ENCODE data around the gene EME1. TPM values are rescaled to one million over a fixed set of nuclear protein-coding genes. Genes with fewer than 3 reads are reported as not detected.
A peak's percentile ranks its signal among the peaks of the same experiment; 100 is the strongest.
"Not testable (repeated sequence)": the region's sequence is repeated elsewhere in the genome, so short reads cannot be mapped to it uniquely, and the experiment has no call there.

Gene EME1, protein sequence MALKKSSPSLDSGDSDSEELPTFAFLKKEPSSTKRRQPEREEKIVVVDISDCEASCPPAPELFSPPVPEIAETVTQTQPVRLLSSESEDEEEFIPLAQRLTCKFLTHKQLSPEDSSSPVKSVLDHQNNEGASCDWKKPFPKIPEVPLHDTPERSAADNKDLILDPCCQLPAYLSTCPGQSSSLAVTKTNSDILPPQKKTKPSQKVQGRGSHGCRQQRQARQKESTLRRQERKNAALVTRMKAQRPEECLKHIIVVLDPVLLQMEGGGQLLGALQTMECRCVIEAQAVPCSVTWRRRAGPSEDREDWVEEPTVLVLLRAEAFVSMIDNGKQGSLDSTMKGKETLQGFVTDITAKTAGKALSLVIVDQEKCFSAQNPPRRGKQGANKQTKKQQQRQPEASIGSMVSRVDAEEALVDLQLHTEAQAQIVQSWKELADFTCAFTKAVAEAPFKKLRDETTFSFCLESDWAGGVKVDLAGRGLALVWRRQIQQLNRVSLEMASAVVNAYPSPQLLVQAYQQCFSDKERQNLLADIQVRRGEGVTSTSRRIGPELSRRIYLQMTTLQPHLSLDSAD
- total RNA-seq = 1.3 and 2.6 TPM in 2 replicates

DNA sequence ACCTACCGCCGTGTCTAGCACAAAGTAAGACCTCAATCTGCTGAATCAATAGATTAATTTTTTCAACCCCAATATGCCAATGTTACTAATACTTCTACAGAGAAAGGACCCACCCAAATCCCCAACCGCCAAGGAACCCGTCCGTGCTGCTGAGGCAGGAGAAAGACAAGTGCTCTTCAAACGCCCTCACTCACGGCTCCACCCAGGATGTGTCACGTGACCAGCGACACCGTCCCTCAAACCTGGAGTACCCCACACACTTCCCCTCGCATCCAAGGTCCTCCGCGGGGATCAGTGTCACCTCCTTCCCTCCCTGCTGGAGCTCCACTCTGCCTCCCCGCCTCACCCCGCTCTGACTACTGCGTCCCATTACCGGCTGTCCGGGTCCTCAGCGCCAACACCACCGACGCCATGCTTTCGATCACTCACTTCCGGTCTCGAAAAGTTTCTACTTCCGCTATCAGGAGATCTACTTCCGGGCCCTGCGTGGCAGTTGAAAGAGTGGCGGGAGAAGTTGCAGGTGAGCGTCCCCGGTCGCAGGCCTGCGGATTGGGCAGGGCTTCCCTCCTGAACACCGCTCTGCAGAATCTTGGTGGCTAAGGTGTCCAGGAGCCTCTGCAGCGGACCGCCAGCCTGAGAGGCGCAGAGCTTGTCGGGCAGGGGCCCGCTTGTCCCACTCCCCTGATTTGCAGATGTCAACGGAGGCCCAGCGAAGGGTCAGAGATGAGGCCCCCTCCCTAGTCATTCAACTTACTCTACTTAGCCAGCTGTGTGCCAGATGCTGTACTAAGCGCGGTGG, at the start of gene EME1, which contains the start of gene MRPL27:
EME1 (plus strand) TSS at position 472 of the 799 bp plus-strand sequence. CDS start 1,980 bp downstream, outside the sequence.
MRPL27 (minus strand) TSS at position 427 of the 799 bp plus-strand sequence; CDS start at position 413, 14 bp downstream.
- DNase-seq (ENCODE audit: low read depth in 2 of 2) = peak; percentile 73 to 86

DNA sequence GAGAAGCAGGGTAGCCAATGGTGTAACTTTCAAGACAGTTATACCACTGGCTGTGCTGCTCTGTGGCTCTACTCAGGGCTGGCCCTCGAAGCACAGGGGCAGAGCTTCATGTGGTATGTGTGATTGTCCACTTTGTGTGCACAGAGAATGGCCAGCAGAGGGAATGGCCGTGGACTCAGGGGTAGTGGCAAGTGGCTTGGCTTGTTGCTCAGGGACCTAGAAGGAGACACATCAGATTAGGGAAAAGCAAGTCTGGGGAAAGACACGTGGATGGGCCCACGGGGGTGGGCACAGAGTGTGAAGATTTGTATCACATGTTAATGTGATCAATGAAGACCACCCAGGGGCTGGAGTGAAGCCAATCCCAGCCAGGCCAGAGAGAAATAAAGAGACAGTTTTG, 47.1 kb upstream of the EME1 start:
- DNase-seq (ENCODE audit: low read depth in 2 of 2) = no peak

DNA sequence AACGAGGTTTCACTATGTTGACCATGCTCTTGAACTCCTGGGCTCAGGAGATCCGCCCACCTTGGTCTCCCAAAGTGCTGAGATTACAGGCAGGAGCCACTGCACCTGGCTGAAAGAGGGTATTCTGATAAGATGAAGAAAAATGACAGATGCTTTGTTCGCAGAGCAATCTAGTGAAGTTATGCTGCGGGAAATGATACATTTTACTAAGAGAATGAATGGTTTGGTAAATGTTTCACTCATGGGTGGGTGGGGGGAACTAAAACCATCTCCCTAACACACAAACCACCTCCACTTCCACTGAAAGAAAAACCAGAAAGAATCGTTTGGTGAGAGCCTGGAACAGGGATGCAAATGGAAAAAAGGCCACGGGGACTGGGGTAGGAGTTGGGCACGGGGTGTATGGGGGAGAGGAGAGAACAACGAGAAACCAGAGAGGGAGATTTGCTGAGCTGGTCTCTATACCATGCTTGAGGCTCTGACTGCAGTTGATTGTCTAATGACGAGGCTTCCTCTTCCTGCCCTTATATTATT, 46.1 kb upstream of the EME1 start:
- DNase-seq (ENCODE audit: low read depth in 2 of 2) = no peak

DNA sequence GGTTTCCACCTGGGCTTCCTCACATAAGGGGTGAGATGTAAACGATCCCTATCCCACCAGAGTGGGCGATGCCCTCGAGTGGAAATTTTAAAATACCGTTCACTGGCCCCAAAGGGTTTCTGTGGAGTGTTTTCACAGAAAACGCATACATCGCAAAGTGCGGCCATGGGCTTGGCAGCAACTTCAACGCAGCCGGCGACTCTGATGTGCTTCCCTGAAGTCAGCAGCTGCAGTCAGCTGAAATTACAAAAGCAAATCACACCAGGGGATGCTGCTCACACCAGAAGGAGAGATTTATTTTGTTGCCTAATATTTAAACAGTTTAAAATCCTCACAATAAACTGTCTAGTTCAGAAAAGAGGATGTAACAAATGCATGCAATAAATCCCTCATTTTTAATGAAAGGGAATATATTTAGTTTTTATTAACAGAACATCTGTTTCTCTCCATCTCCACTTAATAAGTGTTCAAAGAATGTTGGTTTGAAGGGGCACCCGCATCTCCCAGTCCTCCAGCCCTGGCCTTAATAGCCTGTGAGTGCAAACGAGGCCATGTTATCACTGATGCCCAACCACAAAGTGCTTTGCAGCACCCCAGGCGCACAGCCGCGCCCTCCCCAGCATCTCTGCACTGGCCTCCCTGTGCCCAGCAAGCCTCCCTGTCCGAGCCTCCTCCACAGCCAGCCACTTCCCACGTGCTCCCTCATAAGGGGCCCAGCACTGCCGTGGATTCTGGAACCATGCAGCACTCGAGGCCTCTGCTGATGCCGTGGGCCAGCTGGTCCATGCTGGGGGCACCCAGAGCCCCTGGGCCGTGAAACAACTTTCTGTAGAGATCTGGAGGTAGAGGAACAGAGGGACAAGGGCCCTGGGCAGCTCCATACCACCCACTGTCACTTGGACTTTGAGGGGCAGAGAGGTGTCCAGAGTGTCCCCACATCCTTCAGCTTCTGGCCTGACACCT, 44.4 kb upstream of the EME1 start:
- DNase-seq (ENCODE audit: low read depth in 2 of 2) = no peak

DNA sequence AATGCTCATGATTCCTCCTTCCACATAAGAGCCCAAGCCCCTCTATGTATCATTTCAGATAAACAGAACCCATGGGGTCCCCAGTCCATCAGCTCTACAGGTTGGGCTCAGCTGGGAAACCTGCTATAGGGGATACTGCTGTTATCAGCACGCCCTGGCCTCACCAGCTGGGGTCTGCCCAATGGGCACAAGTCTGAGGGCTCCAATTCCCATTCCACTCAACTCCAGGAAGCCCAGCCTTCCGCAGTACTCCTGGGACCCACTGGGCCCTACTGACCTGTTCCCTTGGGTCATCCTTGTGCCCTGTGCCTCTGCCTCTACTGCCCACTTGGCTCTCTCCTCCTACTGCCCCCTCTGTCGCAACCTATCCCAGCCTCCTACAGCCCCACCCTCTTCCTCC, 43.3 kb upstream of the EME1 start:
- no peak for DNase-seq (ENCODE audit: low read depth in 2 of 2)

DNA sequence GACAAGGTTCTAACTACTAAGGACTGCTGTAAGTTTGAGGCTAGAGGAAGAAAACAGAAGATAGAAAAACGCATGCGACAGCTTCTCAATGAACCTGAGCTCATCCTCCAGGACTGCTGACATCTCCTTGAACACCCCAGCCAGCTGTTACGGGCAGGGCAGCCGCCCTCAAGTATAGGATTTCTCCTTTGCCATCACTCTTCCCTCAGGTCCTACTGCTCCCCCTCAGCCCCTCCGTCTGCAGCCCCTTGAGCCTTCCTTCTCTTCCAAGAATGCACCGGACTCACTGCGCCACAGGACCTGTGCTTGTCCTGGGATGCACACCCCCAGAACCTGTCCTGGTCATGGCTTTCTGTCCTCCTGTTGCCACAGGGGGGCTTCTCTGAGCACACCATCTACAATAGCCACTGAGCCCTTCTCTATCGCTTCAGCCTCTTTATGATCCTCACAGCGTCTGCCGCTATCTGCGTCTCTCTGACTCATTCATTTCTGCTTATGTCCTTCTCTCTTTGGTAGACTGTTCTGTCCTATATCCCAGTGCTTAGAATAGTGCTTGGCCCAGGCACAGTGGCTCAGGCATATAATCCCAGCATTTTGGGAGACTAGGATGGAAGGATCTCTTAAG, 42.8 kb upstream of the EME1 start:
- no peak for DNase-seq (ENCODE audit: low read depth in 2 of 2)

DNA sequence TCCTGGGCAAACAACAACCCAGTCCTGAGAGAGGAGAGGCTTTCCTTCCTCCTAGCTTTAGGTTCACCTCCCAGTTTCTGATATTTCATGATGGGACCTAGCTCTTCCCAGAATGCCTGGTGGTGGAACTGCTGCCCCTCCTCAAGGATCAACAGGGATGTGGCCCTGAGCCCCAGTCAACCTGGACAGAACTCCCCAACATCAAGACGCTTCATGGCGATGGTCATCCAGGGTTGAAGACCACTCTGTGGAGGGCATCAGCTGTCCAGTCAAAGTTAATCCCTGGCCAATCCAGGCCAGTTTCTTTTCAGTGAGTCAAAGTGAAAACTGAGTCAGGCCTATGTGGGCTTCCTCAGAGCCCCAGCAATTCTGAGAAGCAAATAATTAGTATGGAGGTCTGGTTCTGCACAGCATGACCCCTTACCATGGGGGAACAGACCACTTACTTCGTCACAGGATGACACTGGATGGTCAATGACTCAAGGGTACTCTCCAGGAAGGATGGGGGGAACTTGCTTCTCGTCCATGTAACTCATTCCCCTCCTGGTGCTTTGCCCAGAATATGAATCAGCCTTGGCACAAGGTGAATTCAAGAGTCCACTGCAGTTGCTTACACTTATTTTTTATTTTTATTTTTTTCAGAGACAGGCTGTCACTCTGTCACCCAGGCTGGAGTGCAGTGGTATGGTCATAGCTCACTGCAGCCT, 41.8 kb upstream of the EME1 start:
- peak in 1 of 2 donors; percentile 18 for DNase-seq (ENCODE audit: low read depth in 2 of 2)

DNA sequence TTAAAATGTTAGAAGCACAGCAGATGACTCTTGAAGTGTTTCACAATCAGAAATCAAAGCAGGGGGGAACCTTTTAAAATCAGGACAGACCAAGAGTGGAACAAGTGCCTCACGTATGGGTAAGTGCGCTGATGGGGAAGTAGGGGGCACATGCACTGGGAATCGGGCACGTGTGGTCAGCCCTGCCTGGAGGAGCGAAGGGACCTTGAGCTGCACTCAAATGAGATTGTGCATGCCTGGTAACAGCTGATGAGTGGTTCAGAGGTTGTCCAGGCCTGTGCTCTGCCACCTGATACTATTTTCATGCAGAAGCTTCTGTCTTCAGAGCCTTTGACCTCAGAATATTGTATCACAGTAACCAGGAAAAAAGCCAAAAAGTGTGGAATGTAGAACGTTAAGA, 40.8 kb upstream of the EME1 start:
- no peak for DNase-seq (ENCODE audit: low read depth in 2 of 2)

DNA sequence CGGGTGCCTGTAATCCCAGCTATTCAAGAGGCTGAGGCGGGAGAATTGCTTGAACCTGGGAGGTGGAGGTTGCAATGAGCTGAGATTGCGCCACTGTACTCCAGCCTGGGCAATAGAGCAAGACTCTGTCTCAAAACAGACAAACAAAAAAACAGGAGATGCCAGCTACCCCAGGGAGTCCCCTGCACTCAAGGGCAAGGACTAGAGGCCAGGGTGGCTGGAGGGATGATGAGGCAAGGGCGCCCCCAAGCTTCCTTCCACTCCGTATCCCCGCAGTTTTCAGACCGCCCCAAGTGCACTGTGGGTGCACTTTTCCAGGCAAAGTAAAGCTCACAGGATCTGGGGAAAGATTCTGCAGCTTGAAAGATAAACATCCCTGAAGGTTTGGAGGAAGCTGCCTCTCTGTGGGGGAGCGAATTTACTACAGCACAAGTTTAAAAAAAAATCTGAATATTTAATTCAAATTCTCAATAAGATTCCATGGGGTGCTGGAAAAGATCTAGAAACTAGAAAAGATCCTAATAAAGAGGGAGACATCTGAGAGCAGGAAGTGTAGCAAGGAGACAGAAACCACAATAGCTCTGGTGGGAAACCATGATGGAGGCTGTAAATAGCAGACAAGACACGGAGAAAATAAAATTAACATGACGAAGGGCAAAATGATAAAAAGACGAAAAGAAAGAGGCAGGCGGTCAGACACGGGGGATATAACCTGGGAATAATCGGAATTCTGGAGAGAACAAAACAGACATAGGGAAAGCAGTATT, 39.6 kb upstream of the EME1 start:
- not testable (repeated sequence) for DNase-seq (ENCODE audit: low read depth in 2 of 2)

DNA sequence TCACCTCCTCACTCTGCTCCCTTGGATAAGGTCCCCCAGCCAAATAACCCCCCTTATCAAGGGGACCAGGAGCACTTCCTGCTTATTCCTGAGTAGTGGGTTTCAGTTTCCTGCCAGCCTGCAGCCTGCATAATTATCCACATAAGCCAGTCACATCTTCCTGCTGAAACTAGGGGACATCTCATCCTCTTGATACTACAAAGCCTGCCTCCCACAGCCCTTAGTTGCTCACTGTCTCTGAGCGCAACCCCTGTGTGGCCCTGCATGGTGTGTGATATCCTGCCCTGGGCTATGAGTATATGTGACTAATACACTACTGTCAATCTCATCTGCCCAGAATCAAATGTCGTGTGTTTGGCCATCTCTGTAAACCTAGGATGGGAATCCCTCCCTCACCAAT, 35.1 kb upstream of the EME1 start:
- DNase-seq (ENCODE audit: low read depth in 2 of 2) = no peak

DNA sequence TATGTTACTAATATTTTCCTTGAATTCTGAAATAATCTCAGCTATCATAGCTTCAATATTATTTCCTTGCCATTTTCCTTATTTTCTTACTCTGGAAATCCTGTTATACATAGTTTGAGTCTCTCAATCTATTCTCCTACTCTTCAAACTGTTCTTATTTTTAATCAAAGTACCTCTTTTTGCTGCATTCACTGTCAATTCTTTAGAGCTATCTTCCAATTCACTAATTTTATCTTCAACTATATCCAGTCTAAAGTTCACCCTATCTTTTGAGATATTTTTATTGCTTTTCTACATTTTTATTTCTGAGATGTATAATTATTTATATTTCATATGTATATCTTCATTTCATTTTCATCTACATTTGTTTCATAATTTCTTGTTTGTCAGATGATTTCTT, 34.4 kb upstream of the EME1 start:
- DNase-seq (ENCODE audit: low read depth in 2 of 2) = no peak

DNA sequence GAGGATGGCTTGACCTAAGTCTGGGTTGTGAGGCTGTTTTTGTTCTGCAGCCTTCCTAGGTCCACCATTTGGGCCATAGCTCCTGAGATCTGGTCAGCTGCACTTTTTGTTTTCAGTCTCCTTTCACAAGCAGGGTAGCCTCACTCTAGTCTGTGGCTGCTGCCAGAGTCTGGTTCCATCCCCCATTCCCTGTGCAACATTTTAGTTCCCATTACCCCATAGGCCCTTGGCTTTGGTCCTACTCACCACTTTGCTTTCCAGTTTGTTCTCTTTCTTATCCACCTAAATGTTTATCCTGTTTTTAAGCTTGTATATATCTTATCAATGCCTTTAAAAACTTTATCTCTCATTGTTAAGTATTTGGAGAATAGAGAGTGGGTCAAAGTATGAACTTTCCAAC, 33.6 kb upstream of the EME1 start:
- no peak for DNase-seq (ENCODE audit: low read depth in 2 of 2)

DNA sequence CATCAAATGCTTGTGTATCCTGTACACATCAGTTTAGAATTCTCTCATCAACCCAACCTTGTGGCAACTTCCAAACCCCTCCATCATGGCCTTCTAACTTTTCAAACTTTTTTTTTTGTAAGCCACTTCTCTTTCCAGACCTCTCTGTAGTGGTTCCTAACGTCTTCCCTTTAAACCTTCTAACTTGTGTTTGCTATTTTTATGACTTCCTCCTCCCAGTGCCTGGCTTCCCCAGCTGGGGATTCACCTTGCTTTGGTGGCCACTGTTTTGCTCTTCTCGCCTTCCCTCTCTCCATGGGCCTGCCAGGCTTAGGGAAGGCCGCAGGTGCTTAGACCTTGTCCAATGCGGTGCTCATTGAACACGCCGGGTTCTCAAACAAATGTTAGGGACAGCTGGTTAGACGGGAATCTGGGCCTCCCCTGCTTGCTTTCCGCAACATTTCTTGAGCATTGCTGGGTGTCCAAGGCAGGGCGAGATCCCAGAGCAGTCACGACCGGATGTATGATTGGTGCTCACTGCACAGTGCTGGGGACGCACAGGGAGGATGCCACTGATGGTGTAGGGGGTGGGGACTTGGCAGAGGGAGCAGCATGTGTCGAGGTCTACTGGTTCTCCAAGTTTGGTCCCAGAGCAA, 28.2 kb upstream of the EME1 start:
- no peak for DNase-seq (ENCODE audit: low read depth in 2 of 2)

DNA sequence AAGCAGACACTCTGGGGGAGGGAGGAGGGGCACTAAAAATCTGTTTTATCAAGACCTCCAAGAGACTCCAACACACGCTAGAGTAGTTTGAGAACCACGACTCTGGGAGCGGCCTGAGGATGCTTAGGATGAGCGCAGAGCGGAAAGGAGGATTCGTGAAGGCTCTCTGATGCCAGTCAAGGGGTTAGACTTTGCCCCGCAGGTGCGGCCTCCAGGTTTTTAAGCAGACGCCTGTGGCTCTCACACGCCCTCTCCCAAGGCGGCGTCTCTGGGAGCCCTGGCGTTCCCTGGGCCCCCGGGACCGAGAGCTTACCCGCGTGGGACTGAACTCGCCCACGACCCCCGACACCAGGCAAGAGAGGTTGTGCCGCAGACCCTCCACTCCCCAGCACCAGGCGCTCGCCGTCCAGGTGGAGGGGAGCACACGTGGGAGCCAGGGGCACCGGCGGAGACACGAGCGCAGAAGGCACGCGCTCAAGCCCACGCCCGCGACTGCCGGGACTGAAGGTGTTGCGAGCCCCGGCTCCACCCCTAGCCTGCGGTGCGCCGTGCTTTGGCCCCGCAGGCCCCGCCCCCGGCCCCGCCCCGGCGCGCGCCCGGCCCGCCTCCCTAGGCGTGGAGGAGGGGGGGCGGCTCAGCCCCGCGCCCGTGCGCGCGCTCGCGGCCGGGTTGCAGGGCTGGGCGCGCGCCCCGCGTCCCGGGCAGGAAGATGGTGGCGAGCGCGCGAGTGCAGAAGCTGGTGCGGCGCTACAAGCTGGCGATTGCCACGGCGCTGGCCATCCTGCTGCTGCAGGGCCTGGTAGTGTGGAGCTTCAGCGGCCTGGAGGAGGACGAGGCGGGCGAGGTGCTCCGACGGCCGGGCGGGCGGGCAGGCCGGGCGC, 27.4 kb upstream of the EME1 start, which contains the start of gene XYLT2:
XYLT2 (plus strand) TSS at position 695 of the 881 bp plus-strand sequence; CDS start at position 710, 15 bp downstream.
- DNase-seq (ENCODE audit: low read depth in 2 of 2) = peak; percentile 57 to 89

DNA sequence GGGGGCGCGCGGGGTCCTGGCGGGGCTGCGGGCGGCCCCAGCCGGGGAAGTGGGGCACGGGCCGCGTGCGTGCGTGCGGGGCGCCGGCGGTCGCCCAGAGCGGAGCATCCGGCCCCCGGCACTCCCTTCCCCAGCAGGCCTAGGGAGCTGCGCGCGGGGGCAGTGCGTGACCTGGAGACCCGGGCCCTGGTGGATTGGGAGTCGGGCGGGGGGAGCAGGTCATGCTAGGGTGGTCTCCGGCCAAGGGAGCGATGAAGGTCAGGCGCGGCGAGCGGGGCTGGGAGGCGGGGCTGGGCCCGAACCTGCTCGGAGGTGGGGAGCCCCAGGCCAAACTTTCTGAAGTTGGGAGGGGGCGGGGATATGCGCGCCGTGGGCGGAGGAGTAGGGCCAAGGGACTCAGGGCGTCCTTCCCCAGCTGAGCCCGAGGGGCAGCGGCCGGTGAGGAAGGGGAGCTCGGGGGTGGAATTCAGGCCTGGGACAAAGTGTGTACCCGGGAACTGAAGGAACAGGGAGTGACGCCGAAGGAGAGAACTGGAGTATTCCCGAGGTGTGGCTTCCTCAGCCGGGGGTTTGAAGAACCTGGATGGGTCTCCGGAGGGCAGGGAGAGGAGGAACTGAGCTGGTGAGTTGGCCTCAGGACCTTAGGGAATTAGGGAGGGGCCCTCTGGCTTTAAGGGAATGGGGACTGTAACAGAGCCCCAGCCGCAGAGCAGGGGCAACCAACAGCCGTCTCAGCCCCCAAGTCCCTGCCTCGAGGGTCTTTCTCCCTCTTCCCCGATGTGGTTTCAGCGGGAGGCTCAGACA, 26.5 kb upstream of the EME1 start:
- DNase-seq (ENCODE audit: low read depth in 2 of 2) = peak in 1 of 2 donors; percentile 33

DNA sequence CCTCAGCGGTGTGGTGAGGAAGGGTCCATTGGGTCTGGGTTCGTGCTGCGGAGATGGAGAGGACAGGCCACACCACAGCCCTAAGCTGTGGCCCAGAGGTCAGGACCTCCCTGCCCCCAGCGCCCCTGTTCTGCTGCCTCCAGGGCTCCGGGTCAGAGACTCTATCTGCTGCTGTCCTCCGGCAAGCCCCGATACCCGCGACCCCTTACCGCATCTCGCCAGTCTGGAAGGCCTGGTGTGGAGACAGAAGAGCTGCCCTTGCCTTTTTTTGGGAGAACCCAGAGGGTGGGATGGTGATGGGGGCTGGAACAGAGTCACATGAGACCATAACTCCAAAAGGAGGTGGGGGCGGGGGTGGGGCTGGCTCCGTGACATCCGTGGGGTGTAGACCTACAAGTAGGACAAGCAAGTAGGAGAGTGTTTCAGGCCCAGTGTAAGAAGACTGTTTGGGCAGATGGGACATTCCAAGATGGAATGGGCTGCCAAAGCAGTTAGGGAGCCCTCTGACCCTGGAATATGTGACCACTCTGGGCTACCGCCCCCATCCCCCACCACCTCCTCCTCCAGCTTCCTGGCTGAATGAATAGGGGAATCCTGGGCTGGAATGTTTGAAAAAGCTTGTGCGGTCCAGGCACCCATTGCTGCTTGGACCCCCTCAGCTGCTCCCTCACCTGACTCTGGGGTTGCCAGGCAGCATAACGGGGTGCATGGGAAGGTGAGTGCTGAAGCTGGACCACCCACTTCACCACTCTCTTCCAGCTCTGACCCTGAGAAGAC, 25.7 kb upstream of the EME1 start:
- no peak for DNase-seq (ENCODE audit: low read depth in 2 of 2)
